NCI-H146 (cell line): ENCODE measurements around the gene NIPBL.
"Not testable (repeated sequence)": the region's sequence is repeated elsewhere in the genome, so short reads cannot be mapped to it uniquely, and the experiment has no call there.

Source experiments
- DNase-seq: peaks from one replicate; lab custom pipeline; 2025; lab: John Stamatoyannopoulos, UW

Gene NIPBL

DNA sequence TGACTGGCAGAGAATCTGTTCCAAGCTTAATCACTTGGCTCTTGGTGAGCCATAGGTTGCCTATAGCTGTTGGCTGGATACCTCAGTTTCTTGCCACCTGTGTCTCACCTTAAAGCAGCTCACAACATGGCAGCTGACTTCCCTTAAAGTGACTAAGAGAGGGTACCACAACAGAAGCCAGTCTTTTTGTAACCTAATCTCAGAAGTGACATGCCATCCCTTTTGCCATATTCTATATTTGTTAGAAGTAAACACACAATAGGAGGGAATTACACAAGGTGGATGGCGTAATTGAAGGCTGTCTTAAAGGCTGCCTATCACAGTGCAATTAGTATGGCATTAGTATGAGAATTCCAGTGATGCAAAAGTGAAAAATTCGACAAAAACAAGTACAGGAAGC is 28.1 kb downstream of the NIPBL start:
- no peak for DNase-seq

DNA sequence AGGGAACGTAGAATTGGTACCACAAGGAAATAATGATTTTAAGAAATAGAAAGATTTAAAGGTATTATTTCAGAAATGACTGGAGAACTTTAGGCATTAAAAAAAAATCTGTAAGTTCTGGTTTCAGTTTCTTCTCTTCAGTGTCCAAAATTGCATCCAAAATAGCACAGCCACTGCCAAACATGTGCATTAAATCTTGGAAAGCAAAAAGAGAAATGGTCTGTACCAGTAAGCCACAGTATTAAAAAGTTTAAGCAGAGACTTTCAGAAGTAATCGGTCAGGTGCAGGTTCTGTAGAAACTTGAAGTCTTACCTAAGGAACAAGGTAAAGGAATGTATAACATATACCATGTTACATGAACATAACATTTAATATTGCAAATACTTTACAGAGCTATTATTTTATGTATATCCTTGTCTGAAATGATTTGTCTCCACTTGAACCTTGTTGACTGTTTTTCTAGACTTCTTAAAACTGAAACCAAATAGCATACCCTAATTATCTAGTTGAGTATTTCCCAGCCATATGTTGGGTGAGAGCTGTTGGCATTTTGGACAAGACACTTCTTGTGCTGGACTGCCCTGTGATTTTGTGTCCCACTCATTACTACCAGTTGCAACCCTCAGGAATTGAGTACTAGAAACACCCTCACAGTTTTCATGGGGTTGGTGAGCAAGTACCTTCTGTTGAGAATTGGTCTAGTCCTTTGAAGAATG is 32.1 kb downstream of the NIPBL start:
- DNase-seq = no peak

DNA sequence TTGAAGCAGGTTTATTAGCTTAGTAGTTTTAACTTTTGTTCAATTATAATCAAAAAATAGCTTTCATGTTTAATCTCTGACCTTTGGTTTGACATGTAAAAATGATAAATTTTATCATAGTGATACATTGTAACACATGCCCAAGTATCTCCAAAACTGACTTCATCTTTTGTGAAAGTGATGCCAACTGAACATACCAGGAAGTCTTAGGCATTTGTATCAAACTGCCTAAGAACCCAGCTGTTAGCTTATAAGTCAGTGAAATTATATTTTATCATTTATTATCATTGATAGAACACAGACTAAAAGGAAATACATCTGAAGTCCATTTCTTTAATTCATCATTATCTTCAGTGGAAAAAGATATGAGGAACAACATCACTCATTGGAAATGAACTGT is 39.1 kb downstream of the NIPBL start:
- no peak for DNase-seq

DNA sequence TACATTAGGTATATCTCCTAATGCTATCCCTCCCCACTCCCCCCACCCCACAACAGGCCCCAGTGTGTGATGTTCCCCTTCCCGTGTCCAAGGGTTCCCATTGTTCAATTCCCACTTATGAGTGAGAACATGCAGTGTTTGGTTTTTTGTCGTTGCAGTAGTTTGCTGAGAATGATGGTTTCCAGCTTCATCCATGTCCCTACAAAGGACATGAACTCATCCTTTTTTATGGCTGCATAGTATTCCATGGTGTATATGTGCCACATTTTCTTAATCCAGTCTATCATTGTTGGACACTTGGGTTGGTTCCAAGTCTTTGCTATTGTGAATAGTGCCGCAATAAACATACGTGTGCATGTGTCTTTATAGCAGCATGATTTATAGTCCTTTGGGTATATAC is 40.0 kb downstream of the NIPBL start:
- not testable (repeated sequence) for DNase-seq

DNA sequence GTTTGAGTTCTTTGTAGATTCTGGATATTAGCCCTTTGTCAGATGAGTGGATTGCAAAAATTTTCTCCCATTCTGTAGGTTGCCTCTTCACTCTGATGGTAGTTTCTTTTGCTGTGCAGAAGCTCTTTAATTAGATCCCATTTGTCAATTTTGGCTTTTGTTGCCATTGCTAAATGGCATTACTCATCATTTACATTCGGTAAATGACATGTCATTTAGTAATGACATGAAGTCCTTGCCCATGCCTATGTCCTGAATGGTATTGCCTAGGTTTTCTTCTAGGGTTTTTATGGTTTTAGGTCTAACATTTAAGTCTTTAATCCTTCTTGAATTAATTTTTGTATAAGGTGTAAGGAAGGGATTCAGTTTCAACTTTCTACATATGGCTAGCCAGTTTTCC is 40.8 kb downstream of the NIPBL start:
- not testable (repeated sequence) for DNase-seq

DNA sequence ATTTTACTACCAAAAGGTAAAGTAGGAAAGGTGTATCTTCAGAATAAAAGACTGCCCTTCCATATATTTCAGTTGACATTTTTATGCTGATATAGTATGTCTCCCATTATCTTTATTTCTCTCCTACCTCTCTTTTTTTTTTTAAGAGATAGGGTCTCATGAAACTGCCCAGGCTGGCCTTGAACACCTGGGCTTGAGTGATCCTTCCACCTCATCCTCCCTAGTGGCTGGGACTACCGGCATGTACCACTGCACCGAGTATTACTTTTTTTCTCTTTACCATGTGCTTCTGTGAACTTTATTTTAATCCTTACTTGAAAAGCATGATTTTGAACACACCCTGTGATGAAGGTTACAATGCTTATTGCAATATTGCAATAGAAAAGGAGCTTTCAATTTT is 42.7 kb downstream of the NIPBL start:
- DNase-seq = no peak

DNA sequence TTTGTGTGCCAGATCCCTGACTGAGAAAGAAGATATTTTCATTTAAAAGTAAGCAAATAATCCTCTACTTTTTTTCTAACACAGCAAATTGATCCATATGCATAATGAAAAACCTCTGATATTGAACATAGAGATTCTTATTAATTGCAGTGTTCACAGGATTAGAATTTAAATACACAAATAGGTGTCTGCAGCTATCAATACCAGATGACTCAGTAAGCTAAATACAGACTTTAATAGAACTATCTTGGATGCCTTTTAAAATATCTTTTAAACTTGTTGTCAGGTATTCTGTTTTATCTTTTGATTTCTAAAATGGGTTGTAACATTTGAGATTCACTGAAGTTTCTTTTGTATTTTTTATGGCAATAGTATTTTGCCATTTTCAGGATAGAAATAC is 43.1 kb downstream of the NIPBL start:
- no peak for DNase-seq

DNA sequence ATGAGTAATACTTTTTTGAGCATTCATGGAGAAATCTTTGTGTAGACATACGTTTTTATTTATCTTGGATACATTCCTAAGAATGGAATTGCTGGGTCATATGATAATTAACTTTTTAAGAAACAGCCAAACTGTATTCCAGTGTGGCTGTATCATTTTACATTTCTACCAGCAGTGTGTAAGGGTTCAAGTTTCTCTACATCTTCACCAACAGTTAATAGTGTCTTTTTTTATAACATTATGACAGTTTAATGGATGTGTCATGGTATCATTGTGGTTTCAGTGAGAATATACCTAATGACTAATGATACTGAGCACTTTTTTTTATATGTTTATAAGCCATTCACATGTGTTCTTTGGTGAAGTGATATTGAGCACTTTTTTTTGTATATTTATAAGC is 52.4 kb downstream of the NIPBL start:
- no peak for DNase-seq

DNA sequence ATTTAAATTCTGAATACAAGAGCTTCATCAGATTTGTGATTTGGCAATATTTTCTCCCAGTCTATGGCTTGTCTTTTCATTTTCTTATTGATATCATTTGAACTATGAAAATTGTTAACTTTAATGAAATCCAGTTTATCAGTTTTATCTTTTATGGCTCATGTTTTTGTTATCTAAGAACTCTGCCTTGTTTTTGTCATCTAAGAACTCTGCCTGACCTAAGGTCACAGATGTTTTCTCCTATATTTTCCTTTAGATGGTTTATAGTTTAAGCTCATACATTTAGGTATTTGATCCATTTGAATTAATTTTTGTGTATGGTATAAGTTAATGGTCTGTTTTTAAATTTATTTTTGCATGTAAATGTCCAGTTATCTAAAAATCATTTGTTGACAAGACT is 52.9 kb downstream of the NIPBL start:
- no peak for DNase-seq

DNA sequence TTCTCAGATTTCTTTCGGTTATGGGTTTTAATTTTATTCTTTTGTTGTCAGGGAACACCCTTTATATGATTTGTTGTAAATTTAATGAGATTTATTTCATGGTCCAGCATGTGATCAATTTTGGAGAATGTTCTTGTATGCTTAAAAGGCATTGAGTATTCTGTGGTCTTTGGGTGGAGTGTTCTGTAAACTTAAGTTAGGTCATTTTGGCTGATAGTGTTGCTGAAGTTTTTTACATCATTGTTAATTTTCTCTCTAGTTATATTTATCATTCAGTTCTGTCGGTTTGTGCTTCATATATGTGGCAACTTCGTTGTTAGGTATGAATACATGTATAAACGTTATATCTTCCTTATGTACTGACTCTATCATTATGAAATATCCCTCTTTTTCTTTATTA is 55.5 kb downstream of the NIPBL start:
- DNase-seq = no peak

DNA sequence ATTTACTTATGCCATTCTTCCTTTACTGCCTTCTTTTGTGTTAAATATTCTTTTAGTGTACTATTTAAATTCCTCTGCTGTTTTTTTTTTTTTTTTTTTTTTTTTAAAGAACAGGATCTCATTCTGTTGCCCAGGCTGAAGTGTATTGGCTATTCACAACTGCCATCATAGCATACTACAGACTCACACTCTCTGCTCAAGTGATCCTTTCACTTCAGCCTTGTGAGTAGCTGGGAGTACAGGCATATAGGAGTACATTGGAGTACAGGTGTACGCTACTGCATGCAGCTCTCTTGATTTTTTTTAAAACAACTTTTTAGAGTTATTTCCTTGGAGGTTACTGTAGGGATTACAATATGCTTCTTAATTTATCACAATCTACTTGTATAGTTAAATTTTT is 56.1 kb downstream of the NIPBL start:
- DNase-seq = no peak

DNA sequence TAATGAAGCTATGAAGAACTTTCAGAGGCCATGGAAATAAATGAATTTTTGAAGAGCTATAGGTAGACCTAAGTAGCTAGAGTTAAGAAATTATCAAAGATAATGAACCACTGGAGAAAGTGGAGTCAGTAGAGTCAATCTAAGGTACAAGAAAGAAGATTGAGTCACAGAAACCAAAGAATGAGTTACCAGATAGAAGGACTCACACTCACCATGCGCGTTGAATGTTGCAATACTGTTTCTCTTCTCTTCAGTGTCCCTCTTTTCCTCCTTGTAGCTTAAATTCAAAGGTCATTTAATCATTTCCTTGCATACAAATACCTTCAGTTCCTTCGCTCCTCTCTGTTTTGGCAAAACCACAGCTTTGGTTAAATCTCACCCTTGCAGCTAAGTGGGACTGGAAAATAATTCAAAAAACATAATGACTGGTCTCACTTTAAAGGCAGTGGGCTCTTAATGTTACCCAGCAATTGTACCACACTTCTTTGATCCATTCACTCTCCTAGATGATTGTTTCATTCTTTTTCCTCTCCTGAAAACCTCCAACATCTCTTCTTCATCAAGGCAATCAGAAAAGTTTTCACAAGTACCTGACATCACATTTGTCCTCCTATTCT is 58.3 kb downstream of the NIPBL start:
- no peak for DNase-seq

DNA sequence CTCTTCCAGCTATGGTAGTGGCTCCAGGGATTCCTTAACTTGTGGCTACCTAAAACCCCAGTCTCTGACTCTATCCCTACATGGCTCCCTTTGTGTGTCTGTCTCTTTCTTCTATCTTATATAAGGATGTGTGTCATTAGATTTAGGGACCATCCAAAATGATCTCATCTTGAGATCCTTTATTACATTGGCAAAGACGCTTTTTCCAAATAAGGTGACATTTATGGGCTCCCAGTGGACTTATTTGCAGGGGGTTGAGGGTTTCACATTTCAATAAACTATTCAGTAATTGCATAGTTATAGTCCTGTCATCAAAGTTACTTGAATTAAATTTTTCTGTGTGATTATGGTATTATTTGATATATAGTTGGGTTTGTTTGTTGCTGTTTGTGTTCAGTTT is 59.2 kb downstream of the NIPBL start:
- no peak for DNase-seq

DNA sequence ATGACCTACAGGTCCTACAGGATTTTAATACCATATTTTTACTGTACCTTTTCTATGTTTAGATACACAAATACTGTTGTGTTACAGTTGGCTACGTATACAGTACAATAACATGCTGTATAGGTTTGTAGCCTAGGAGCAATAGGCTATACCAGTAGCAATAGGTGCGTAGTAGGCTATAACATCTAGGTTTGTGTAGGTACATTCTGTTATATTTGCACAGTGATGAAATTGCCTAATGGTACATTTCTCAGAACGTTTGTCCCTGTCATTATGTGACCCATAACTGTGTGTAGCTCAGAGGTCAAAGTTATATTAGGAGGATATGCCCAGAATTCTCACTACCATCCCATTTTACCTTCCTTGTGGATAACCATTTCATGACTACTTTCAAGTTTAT is 59.7 kb downstream of the NIPBL start:
- no peak for DNase-seq

DNA sequence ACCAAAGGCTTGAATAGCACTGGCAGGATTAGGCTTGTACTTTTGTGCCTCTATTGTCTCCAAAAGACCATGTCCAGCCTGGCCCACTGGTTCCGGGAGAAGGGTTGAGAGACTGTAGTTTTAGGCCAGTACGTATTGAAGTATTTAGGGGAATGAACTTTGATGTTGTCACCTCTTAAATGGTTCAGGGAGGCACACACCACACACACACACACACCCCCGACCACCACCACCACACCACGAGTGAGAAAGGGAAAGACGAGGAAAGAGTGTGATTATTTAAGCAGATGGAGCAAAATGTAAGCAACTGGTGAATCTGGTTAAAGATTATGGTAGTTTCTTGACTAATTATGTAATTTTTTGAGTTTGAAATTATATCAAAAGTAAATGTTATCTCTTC is 61.6 kb downstream of the NIPBL start:
- no peak for DNase-seq

DNA sequence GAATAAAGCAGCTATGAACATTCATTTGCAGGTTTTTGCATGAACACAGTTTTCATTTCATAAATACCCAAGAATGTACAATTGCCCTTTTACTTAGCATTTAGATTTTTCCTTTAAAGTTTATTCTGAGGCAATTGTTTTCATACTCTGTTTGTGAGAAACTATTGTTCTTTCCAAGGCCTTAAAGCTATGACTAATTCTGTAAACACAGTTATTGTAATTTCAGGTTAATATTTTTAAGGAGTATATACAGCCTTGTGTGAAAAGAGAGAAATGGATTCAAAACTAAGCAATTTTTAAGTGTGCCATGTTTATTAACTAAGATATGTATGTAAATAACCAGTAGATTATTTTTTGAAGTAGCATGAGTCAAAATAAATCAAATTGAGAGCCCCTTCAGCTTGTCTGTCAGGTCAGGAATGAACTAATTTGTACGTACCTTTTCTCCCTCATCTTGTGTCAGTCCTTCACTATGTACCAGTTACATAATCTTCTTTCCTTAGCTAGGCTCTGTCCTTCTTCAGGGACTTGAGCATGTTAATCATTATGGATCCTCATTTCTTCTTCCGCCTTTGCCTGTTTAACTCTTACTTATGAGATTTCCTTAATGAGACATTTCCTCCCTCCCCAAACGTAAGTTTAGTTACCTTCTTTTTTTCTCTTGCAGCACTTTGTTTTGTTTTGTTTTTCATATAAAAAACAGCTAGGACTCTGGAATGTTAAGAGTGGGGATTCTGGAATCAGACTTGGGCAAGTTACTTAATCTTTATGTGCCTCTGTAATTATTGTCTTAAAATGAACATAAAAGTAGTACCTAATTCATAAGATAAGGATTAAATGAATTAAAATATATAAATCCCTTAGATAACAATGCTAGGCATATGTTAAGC is 63.6 kb downstream of the NIPBL start:
- DNase-seq = no peak

DNA sequence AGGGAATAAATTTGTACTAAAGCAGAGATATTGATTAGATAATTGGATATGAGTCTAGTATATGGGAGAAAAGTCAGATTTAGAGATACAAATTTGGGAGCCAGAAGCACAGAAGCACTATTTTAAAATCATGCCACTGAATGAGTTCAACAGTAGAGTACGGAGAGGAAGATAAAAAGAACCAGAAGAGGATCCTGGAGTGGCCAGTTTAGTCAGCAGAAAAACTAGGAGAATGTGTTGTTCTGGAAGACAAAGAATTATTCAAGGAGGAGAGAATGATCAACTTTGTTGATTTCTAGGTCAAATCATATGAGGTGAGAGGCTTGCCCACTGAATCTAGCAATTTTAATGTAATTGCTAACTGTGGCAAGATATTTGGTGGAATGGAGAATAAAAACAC is 67.0 kb downstream of the NIPBL start:
- no peak for DNase-seq

DNA sequence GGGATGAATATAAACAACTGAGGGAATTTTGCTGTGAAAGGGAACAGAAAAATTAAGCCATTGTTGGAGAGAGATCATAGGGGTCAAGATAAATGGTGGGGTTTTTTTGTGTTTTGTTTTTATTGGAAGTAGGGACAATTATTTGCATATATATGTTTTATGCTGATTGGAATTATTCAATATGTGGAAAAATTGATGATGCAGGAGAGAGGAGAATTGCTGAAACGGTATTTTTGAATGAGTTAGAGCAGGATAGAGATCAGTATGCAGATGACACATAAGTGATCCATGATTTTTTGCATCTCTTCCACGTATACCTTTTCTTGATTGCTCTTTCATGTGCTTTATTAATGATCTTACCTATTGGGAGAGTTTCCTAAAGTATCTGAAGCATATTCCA is 67.5 kb downstream of the NIPBL start:
- no peak for DNase-seq

DNA sequence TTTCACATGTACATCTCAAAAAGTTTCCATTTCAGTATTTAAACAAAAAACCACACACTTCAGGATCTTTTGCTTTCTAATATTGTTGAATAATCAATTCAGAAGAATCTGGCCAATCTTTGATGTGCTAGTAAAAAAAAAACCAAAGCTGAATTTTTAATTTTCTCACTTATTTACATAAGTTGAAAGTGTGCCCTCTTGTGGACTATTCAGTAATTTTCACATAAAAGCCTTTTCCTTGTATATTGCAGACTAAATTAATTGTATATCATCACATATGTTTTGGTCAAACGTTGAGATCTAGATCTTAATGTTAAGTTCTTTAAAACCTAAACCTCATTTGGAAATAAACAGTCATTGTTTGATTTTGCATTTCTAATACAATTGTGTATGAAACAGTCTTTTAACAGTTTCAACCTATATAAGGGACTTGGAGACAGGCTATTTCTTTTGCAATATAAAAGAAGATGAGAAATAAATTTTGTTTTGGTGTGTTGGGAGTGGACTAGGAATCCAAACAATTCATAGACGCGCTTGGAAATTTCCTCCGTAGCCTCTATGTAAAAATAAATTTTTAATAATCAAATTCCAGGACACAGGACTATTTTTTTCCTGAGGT is 68.1 kb downstream of the NIPBL start:
- DNase-seq = peak; percentile 65

DNA sequence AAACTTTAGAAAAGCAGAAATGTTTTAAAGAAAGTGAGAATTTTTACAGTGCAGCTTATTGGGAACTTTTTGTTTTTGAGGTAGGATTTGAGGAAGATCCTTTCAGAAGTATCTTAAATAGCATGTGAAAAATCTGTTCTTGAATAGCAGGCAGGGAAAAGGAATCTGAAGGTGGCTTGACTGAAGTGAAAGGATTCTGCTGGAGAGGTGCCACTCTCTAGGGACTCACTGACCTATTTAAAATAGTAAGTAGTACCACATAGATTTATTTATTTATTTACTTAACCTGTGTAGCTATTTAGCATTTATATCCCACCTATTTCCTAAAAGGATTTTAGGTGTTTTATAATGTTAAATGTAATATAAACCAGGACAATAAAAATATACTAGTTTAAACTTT is 69.1 kb downstream of the NIPBL start:
- no peak for DNase-seq

DNA sequence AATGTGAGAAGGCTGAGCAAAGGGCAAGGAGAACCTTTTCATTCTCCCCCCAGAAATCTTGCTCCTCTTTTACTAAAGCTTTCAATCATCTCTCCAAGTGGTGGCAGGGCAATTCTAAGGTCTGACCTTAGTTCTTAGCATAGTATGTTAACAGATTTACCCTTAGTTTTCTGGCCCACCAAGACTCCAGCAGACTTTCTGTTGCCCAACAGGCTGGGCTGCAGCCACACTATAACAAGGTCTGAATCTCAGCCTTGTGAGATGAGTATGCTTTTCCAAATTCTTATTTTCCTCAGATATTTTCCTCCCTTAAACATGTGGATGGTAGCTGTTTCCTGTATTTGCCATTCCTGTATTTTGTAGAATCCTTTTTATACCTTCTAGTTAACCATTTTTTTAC is 69.5 kb downstream of the NIPBL start:
- no peak for DNase-seq

DNA sequence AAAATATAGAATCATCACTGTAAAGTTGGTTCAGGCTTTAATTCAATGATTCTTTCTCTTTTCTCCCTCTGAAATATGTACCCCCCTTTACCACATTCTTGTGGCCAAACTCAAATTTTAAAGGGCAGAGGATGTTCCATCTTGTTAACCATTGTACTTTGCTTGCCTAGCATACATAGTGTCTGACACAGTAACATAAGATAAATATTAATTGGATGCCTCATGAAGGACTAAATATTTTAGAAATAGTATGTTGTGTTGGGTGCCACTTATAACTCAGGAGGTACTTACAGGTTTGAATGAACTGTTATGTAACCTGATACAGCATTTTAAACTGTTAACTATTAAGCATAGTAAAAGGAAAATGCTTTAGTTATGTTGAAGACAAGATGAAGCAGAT is 71.5 kb downstream of the NIPBL start:
- no peak for DNase-seq

DNA sequence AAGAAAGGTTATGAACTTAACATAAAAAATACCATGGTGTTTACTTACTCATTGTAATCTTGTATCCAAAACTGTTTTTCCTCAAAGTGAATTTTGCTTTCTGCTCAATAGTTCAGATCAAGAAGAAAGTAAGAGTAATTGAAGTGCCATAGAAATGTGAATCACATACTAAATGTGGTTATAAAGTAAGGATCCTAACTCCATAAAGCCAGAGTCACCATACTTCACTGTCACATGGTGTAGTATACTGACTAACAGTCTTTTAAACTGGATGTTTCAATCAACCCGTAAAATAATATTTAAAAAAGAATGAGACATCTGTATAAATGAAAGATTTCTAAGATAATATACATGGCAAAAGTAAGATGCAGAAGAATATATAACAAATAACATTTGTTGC is 72.1 kb downstream of the NIPBL start:
- DNase-seq = no peak
